Middle frontal gyrus (tissue), 1 donor: ENCODE measurements around the gene TMEM117.
"Not testable (repeated sequence)": the region's sequence is repeated elsewhere in the genome, so short reads cannot be mapped to it uniquely, and the experiment has no call there.

Source experiments
- DNase-seq: peaks from one replicate; pipeline ENCODE4 v3.0.0-alpha.2; 2015; ENCODE audit warnings: low spot score; ENCODE audit errors: extremely low spot score

Gene TMEM117

GRCh38 chr12:43840338-43840737 is 4.5 kb downstream of the TMEM117 start:
- no peak for DNase-seq

GRCh38 chr12:43841253-43841652 is 5.4 kb downstream of the TMEM117 start:
- DNase-seq, result no peak

GRCh38 chr12:43842259-43842658 is 6.4 kb downstream of the TMEM117 start:
- DNase-seq, result no peak

- DNase-seq, result not testable (repeated sequence)
Observed at GRCh38 chr12:43847425-43848225, 11.7 kb downstream of the TMEM117 start.

GRCh38 chr12:43848226-43848507 is 12.3 kb downstream of the TMEM117 start:
- DNase-seq, result no peak

GRCh38 chr12:43848786-43849185 is 12.9 kb downstream of the TMEM117 start:
- no peak for DNase-seq

GRCh38 chr12:43852744-43853143 is 16.9 kb downstream of the TMEM117 start:
- DNase-seq, result no peak

GRCh38 chr12:43856972-43857371 is 21.1 kb downstream of the TMEM117 start:
- DNase-seq, result no peak

GRCh38 chr12:43858096-43858495 is 22.2 kb downstream of the TMEM117 start:
- no peak for DNase-seq

- DNase-seq, result no peak
Observed at GRCh38 chr12:43858991-43859390, 23.1 kb downstream of the TMEM117 start.

- DNase-seq, result no peak
Observed at GRCh38 chr12:43861015-43861839, 25.3 kb downstream of the TMEM117 start.

GRCh38 chr12:43861840-43862150 is 25.9 kb downstream of the TMEM117 start:
- DNase-seq, result no peak

- no peak for DNase-seq
Observed at GRCh38 chr12:43863770-43864366, 28.0 kb downstream of the TMEM117 start.

- not testable (repeated sequence) for DNase-seq
Observed at GRCh38 chr12:43864557-43864956, 28.7 kb downstream of the TMEM117 start.

GRCh38 chr12:43869184-43869583 is 33.3 kb downstream of the TMEM117 start:
- no peak for DNase-seq

GRCh38 chr12:43869765-43870164 is 33.9 kb downstream of the TMEM117 start:
- not testable (repeated sequence) for DNase-seq

GRCh38 chr12:43871258-43871657 is 35.4 kb downstream of the TMEM117 start:
- not testable (repeated sequence) for DNase-seq

GRCh38 chr12:43872396-43872795 is 36.5 kb downstream of the TMEM117 start:
- no peak for DNase-seq

- DNase-seq, result no peak
Observed at GRCh38 chr12:43878050-43878449, 42.2 kb downstream of the TMEM117 start.

- DNase-seq, result no peak
Observed at GRCh38 chr12:43880547-43880946, 44.7 kb downstream of the TMEM117 start.

- DNase-seq, result no peak
Observed at GRCh38 chr12:43882578-43883178, 46.8 kb downstream of the TMEM117 start.

- no peak for DNase-seq
Observed at GRCh38 chr12:43883311-43883710, 47.4 kb downstream of the TMEM117 start.
